AML-193 (cell line): ENCODE measurements around the gene NKD2.

Experiments used
- DNase-seq, 2 experiments: peaks; one replicate each; lab custom pipeline; 2025; lab: John Stamatoyannopoulos, UW

Gene NKD2

GRCh38 chr5:979100-979817 is 29.3 kb upstream of the NKD2 start:
- no peak for DNase-seq

- DNase-seq = no peak
Observed at GRCh38 chr5:980001-980588, 28.5 kb upstream of the NKD2 start.

GRCh38 chr5:980966-981365 is 27.6 kb upstream of the NKD2 start:
- DNase-seq = no peak

- DNase-seq = no peak
Observed at GRCh38 chr5:981456-981855, 27.1 kb upstream of the NKD2 start.

GRCh38 chr5:982377-983237 is 26.0 kb upstream of the NKD2 start:
- no peak for DNase-seq

- DNase-seq = no peak
Observed at GRCh38 chr5:983238-983524, 25.4 kb upstream of the NKD2 start.

- DNase-seq = no peak
Observed at GRCh38 chr5:983568-983967, 25.0 kb upstream of the NKD2 start.

GRCh38 chr5:984774-985173 is 23.8 kb upstream of the NKD2 start:
- no peak for DNase-seq

GRCh38 chr5:987761-988160 is 20.8 kb upstream of the NKD2 start:
- DNase-seq = no peak

- DNase-seq = no peak
Observed at GRCh38 chr5:988322-988721, 20.3 kb upstream of the NKD2 start.

- DNase-seq = no peak
Observed at GRCh38 chr5:989961-990530, 18.6 kb upstream of the NKD2 start.

GRCh38 chr5:991472-992267 is 16.9 kb upstream of the NKD2 start:
- no peak for DNase-seq

- no peak for DNase-seq
Observed at GRCh38 chr5:994272-994607, 14.4 kb upstream of the NKD2 start.

GRCh38 chr5:994821-995220 is 13.8 kb upstream of the NKD2 start:
- no peak for DNase-seq

GRCh38 chr5:995318-995717 is 13.3 kb upstream of the NKD2 start:
- no peak for DNase-seq

GRCh38 chr5:997001-997474 is 11.6 kb upstream of the NKD2 start:
- DNase-seq = no peak

- no peak for DNase-seq
Observed at GRCh38 chr5:997711-998110, 10.9 kb upstream of the NKD2 start.

- DNase-seq = no peak
Observed at GRCh38 chr5:998246-999031, 10.2 kb upstream of the NKD2 start.

GRCh38 chr5:999032-999501 is 9.5 kb upstream of the NKD2 start:
- DNase-seq = no peak

GRCh38 chr5:999724-1000123 is 8.9 kb upstream of the NKD2 start:
- no peak for DNase-seq

- DNase-seq = no peak
Observed at GRCh38 chr5:1000329-1000728, 8.3 kb upstream of the NKD2 start.
